K562 (cell line): ENCODE data around the gene FAM120B. TPM values are rescaled to one million over a fixed set of nuclear protein-coding genes. Genes with fewer than 3 reads are reported as not detected.

Source experiments
- ATAC-seq: fragments of 200-7000 bp; cut with Tn5 transposase; 3 replicates; pipeline ENCODE4 v1.9.1; 2020; ENCODE audit warnings: moderate library complexity
- BruUV-seq: library from RNA; stranded (reverse); fragments of 400-500 nt; replicated peaks from 2 replicates; lab custom pipeline; 2021; lab: Mats Ljungman, UMichigan
- CTCF ChIA-PET: fragments of 300-600 bp; formaldehyde crosslinking; extraction: SDS; loops from one replicate; lab custom pipeline; 2021; ENCODE audit warnings: low intra/inter-chr PET ratio; lab: Yijun Ruan, JAX
- POLR2A ChIA-PET: fragments of 300-600, 350-650 bp; sonication (Branson Sonifier 250); formaldehyde crosslinking; extraction: SDS; loops from one replicate; lab custom pipeline; 2021; ENCODE audit warnings: antibody characterized with exemption, inconsistent platforms; lab: Yijun Ruan, JAX
- DNase-seq, 4 experiments: peaks; one replicate each; pipeline versions ENCODE4 v3.0.0 to v3.0.0-alpha.2; 2011 to 2018; ENCODE audit warnings: low spot score in 3 of 4, mixed read lengths in 3 of 4; ENCODE audit errors: extremely low read depth in 1 of 4
- FAIRE-seq: peaks from 2 replicates; lab custom pipeline; 2011; peaks lifted over from hg19 to GRCh38; lab: Jason Lieb, UNC
- H2AFZ ChIP-seq: 2 replicates; pipeline ENCODE4 v1.6.0; 2011; ENCODE audit warnings: low read depth, low read length, control low read depth, inconsistent platforms
- H3K27ac ChIP-seq: fragments of 200-600 bp; 3 replicates; pipeline ENCODE4 v1.8.0; 2011; ENCODE audit warnings: low read depth, mild to moderate bottlenecking, control low read depth, inconsistent platforms, low read length, moderate library complexity, mixed read lengths; ENCODE audit errors: extremely low read depth
- H3K27me3 ChIP-seq, 2 experiments: fragments of 300-600 bp in 1 of 2; 2 replicates in 1 of 2; 3 replicates in 1 of 2; pipeline versions ENCODE4 v1.6.0 to v1.8.0; 2011; ENCODE audit warnings: inconsistent platforms in 2 of 2, low read length in 2 of 2, mild to moderate bottlenecking in 1 of 2, mixed read lengths in 1 of 2, moderate library complexity in 1 of 2; ENCODE audit not compliant: control insufficient read depth in 2 of 2, insufficient read depth in 2 of 2
- H3K36me3 ChIP-seq: fragments of 300-600 bp; 3 replicates; pipeline ENCODE4 v1.8.0; 2011; ENCODE audit warnings: mild to moderate bottlenecking, low read length, inconsistent platforms; ENCODE audit not compliant: control insufficient read depth, insufficient read depth
- H3K4me1 ChIP-seq, 2 experiments: fragments of 200-600 bp in 1 of 2; replicated peaks in 1 of 2; 2 replicates in 1 of 2; 3 replicates in 1 of 2; pipeline versions ENCODE4 v1.5.1 to v1.8.0; 2011; ENCODE audit warnings: inconsistent platforms in 2 of 2, low read length in 2 of 2, mild to moderate bottlenecking in 1 of 2, mixed read lengths in 1 of 2, moderate library complexity in 1 of 2; ENCODE audit not compliant: control insufficient read depth in 2 of 2, insufficient read depth in 2 of 2
- H3K4me2 ChIP-seq: 2 replicates; pipeline ENCODE4 v1.6.1; 2011; ENCODE audit warnings: low read length, control low read depth, inconsistent platforms, mixed read lengths; ENCODE audit not compliant: insufficient read depth
- H3K4me3 ChIP-seq: fragments of 200-600 bp; sonication (generic), shearing (Covaris generic); 2 replicates; pipeline ENCODE4 v1.5.1; 2016; ENCODE audit warnings: control low read depth, inconsistent platforms
- H3K79me2 ChIP-seq: fragments of 200-600 bp; 3 replicates; pipeline ENCODE4 v1.8.0; 2011; ENCODE audit warnings: low read length, inconsistent platforms; ENCODE audit not compliant: control insufficient read depth, insufficient read depth
- H3K9ac ChIP-seq, 2 experiments: 2 replicates each; pipeline versions ENCODE4 v1.6.0 to v1.6.1; 2011; ENCODE audit warnings: low read depth in 2 of 2, low read length in 2 of 2, control low read depth in 1 of 2, inconsistent platforms in 1 of 2, mild to moderate bottlenecking in 1 of 2, mixed read lengths in 1 of 2; ENCODE audit not compliant: insufficient read depth in 1 of 2
- H3K9me1 ChIP-seq: one replicate; pipeline ENCODE4 v1.6.0; 2011; ENCODE audit warnings: inconsistent platforms, mild to moderate bottlenecking, low read length, moderate library complexity; ENCODE audit not compliant: control insufficient read depth, insufficient read depth
- H3K9me3 ChIP-seq: replicated peaks from 2 replicates; pipeline ENCODE4 v1.5.1; 2011; ENCODE audit warnings: low read depth, low read length, inconsistent platforms; ENCODE audit not compliant: control insufficient read depth, insufficient read depth
- H4K20me1 ChIP-seq: replicated peaks from 2 replicates; pipeline ENCODE4 v1.6.1; 2011; ENCODE audit warnings: low read length, inconsistent platforms, mixed read lengths; ENCODE audit not compliant: control insufficient read depth, insufficient read depth
- BHLHE40 ChIP-seq: IDR thresholded peaks from 2 replicates; pipeline ENCODE4 v1.6.1; 2011; ENCODE audit warnings: low read length, improper control_type of control experiment
- GATA2 ChIP-seq: sonication (generic); formaldehyde crosslinking; IDR thresholded peaks from 2 replicates; pipeline ENCODE4 v1.4.0; 2020; ENCODE audit warnings: mild to moderate bottlenecking, missing genetic modification reagents
- GATAD2A ChIP-seq: fragments of 450-650 bp; IDR thresholded peaks from 2 replicates; pipeline ENCODE4 v1.6.1; 2017
- HDAC2 ChIP-seq: fragments of 450-650 bp; IDR thresholded peaks from 2 replicates; pipeline ENCODE4 v1.6.1; 2016; ENCODE audit warnings: mild to moderate bottlenecking
- HMGN3 ChIP-seq: IDR thresholded peaks from 2 replicates; pipeline ENCODE4 v1.6.1; 2011; ENCODE audit warnings: borderline replicate concordance, low read depth, mild to moderate bottlenecking, mixed read lengths, low read length; ENCODE audit not compliant: insufficient read length; ENCODE audit errors: extremely low read depth
- HNRNPLL ChIP-seq: fragments of 200-400 bp; formaldehyde crosslinking; IDR thresholded peaks from 2 replicates; pipeline ENCODE4 v1.6.1; 2017; ENCODE audit warnings: low read length, low read depth, mild to moderate bottlenecking; ENCODE audit not compliant: poor library complexity, severe bottlenecking
- MAZ ChIP-seq, 2 experiments: fragments of 450-650 bp in 1 of 2; sonication (generic) in 1 of 2; formaldehyde crosslinking; IDR thresholded peaks in 1 of 2; conservative IDR thresholded peaks in 1 of 2; 2 replicates each; pipeline versions ENCODE4 v1.4.0 to v1.5.0; 2020; ENCODE audit warnings: mild to moderate bottlenecking in 1 of 2, missing genetic modification reagents in 1 of 2
- MCM2 ChIP-seq: fragments of 450-650 bp; IDR thresholded peaks from 2 replicates; pipeline ENCODE4 v1.6.1; 2017; ENCODE audit warnings: low read depth, mild to moderate bottlenecking
- MYBL2 ChIP-seq, 2 experiments: fragments of 450-650 bp in 1 of 2; sonication (generic) in 1 of 2; formaldehyde crosslinking in 1 of 2; IDR thresholded peaks; 2 replicates each; pipeline versions ENCODE4 v1.6.1 to v1.8.1; 2017 to 2022; ENCODE audit warnings: borderline replicate concordance in 1 of 2, inconsistent platforms in 1 of 2, low read depth in 1 of 2, mild to moderate bottlenecking in 1 of 2, missing genetic modification reagents in 1 of 2, moderate library complexity in 1 of 2
- PPARD ChIP-seq: fragments of 250-450 bp; sonication (Bioruptor Pico); IDR thresholded peaks from 2 replicates; pipeline ENCODE4 v1.8.0; 2022; ENCODE audit warnings: inconsistent platforms, mild to moderate bottlenecking, moderate library complexity
- STAG1 ChIP-seq: sonication (generic); formaldehyde crosslinking; IDR thresholded peaks from 2 replicates; pipeline ENCODE4 v1.5.0; 2020; ENCODE audit warnings: missing genetic modification reagents, borderline replicate concordance
- TAF7 ChIP-seq: fragments of 450-650 bp; IDR thresholded peaks from 2 replicates; pipeline ENCODE4 v1.6.1; 2016; ENCODE audit warnings: missing genetic modification characterization, missing compliant biosample characterization
- ZBTB1 ChIP-seq: sonication (generic); formaldehyde crosslinking; IDR thresholded peaks from 2 replicates; pipeline ENCODE4 v1.8.1; 2023; ENCODE audit warnings: missing genetic modification reagents, low read depth, mild to moderate bottlenecking, borderline replicate concordance
- ZBTB17 ChIP-seq: fragments of 450-650 bp; formaldehyde crosslinking; IDR thresholded peaks from 2 replicates; pipeline ENCODE4 v1.4.0; 2020; ENCODE audit warnings: mild to moderate bottlenecking
- ZBTB7A ChIP-seq: IDR thresholded peaks from 2 replicates; pipeline ENCODE4 v1.6.1; 2011; ENCODE audit warnings: low read depth, mild to moderate bottlenecking, low read length, moderate library complexity, borderline replicate concordance; ENCODE audit not compliant: control insufficient read depth
- ZNF23 ChIP-seq: fragments of 250-450 bp; sonication (Bioruptor Pico); IDR thresholded peaks from 2 replicates; pipeline ENCODE4 v1.4.0; 2020; ENCODE audit warnings: mild to moderate bottlenecking
- ZNF668 ChIP-seq: fragments of 250-450 bp; sonication (Bioruptor Pico); IDR thresholded peaks from 2 replicates; pipeline ENCODE4 v1.8.0; 2022; ENCODE audit warnings: mild to moderate bottlenecking, inconsistent platforms
- ZNF717 ChIP-seq: fragments of 250-450 bp; sonication (Bioruptor Pico); IDR thresholded peaks from 2 replicates; pipeline ENCODE4 v1.5.0; 2021
- WGBS: fragments of 100-300 bp; shearing (Covaris generic); methylation state at CpG from one replicate; pipeline ENCODE4 v1.1.6; 2016; ENCODE audit warnings: low coverage, mixed read lengths; ENCODE audit not compliant: insufficient coverage; ENCODE audit errors: missing lambda C conversion rate; 5-methylcytosine and 5-hydroxymethylcytosine counted together
- in situ Hi-C: fragments of 300-500 bp; cut with MboI; formaldehyde crosslinking; loops from 4 replicates; pipeline ENCODE4 v1.15.0; 2018; ENCODE audit warnings: inconsistent platforms, mixed read lengths
- intact Hi-C: fragments of 100-400 bp; cut with micrococcal nuclease; formaldehyde crosslinking; loops from 2 replicates; pipeline ENCODE4 v1.14.2; 2022
- polyA plus RNA-seq, 8 experiments: library from polyadenylated mRNA; depleted of rRNA in 4 of 8; stranded (reverse) in 5 of 8; unstranded in 3 of 8; fragments of >200 nt; fragmentation: Nextera tagmentation in 2 of 8; fragmentation: Illumina TruSeq in 1 of 8; extraction: Ambion mirVana in 2 of 8; extraction: Trizol in 1 of 8; gene quantifications; 2 replicates each; pipeline versions ENCODE4 v1.2.1 to v1.2.3, GENCODE V29; 2011 to 2014; ENCODE audit warnings: inconsistent platforms in 1 of 8, missing spikeins in 1 of 8
- total RNA-seq, 7 experiments: library from RNA; depleted of rRNA in 6 of 7; stranded (reverse); fragments of >200 nt in 6 of 7; fragmentation: Illumina TruSeq in 2 of 7; extraction: Trizol in 2 of 7; gene quantifications; 2 replicates each; pipeline versions ENCODE4 v1.2.1 to v1.2.3, GENCODE V29; 2011 to 2021; ENCODE audit warnings: low replicate concordance in 1 of 7
- TF ChIP-seq, protein P1 (sequence below): IDR thresholded peaks from 2 replicates; pipeline ENCODE4 v1.6.1; 2011; ENCODE audit warnings: borderline replicate concordance, low read depth, mild to moderate bottlenecking, moderate library complexity, low read length; ENCODE audit not compliant: insufficient read depth, poor library complexity, severe bottlenecking
- TF ChIP-seq, protein P2 (sequence below): sonication (generic); formaldehyde crosslinking; IDR thresholded peaks from 2 replicates; pipeline ENCODE4 v1.8.0; 2022; ENCODE audit warnings: missing genetic modification reagents, mild to moderate bottlenecking, borderline replicate concordance

The FAM120B gene
- total and polyA plus RNA-seq, 9 of the 15 experiments (the other 6 are each of a cell fraction or from before 2014, with no cell fraction given), result 3.5 to 22.6 (median 14.7) TPM

DNA sequence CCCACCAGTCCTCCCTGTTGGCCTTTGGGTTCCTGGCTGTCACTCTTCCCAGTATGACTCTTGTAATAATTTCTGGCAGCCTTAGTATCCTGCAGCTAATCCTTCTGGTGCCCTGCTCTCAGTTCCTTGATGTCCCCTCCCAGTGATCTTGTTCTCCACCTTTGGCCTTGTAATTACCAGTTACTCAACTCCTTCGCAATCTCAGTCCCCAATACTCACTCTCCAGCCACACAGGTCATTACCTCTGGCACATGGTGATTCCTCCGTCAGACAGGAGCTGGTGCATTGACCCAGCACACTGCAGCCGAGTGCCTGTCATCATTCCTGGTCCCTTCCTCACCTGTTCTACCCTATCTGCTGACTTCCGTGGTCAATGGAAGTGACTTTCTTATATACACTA is 101.4 kb downstream of the FAM120B start:
- Histone ChIP-seq H3K36me3 (peaks cover 15% of the 10 kb centered on the region; the same call in 2 of the 3 replicates), H3K4me2 (no peak overlapping the region), H3K9ac (no peak overlapping the region), H2AFZ (no peak overlapping the region), H3K27ac (no peak overlapping the region), H3K9me3 (no peaks in the 10 kb centered on the region), H3K79me2 (no peaks in the 10 kb centered on the region), H3K9me1 (no peaks in the 10 kb centered on the region), H4K20me1 (no peaks in the 10 kb centered on the region), H3K4me3 (no peak overlapping the region), H3K4me1 (no peaks in the 10 kb centered on the region), H3K27me3 (no peaks in the 10 kb centered on the region; a peak in 1 of 5 replicates)
- 26% methylated on average over 4 of the region's 4 CpGs for WGBS
- in situ Hi-C loops, result no loop called here
- TF ChIP-seq, protein P1, sequence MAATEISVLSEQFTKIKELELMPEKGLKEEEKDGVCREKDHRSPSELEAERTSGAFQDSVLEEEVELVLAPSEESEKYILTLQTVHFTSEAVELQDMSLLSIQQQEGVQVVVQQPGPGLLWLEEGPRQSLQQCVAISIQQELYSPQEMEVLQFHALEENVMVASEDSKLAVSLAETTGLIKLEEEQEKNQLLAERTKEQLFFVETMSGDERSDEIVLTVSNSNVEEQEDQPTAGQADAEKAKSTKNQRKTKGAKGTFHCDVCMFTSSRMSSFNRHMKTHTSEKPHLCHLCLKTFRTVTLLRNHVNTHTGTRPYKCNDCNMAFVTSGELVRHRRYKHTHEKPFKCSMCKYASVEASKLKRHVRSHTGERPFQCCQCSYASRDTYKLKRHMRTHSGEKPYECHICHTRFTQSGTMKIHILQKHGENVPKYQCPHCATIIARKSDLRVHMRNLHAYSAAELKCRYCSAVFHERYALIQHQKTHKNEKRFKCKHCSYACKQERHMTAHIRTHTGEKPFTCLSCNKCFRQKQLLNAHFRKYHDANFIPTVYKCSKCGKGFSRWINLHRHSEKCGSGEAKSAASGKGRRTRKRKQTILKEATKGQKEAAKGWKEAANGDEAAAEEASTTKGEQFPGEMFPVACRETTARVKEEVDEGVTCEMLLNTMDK, result no peak
- no peak for TF ChIP-seq GATA2
- no peak for TF ChIP-seq ZNF668 (CRISPR knock-in tag)
- TF ChIP-seq ZBTB17 (CRISPR knock-in tag), result no peak
- no peak for TF ChIP-seq HMGN3
- no peak for TF ChIP-seq ZNF717 (CRISPR knock-in tag)
- no peak for TF ChIP-seq HDAC2
- TF ChIP-seq MAZ (CRISPR knock-in tag; conservative IDR thresholded peaks at IDR 0.05 in 1 of 2, IDR thresholded peaks at IDR 0.05 in 1 of 2), result no peak
- TF ChIP-seq BHLHE40, result no peak
- no peak for TF ChIP-seq ZBTB7A
- TF ChIP-seq MCM2, result no peak
- no peak for TF ChIP-seq MYBL2 (IDR thresholded peaks at IDR 0.05; ENCODE audit: low read depth)
- TF ChIP-seq MYBL2 (CRISPR knock-in tag; IDR thresholded peaks at IDR 0.05; ENCODE audit: borderline replicate concordance), result no peak
- TF ChIP-seq, protein P2, sequence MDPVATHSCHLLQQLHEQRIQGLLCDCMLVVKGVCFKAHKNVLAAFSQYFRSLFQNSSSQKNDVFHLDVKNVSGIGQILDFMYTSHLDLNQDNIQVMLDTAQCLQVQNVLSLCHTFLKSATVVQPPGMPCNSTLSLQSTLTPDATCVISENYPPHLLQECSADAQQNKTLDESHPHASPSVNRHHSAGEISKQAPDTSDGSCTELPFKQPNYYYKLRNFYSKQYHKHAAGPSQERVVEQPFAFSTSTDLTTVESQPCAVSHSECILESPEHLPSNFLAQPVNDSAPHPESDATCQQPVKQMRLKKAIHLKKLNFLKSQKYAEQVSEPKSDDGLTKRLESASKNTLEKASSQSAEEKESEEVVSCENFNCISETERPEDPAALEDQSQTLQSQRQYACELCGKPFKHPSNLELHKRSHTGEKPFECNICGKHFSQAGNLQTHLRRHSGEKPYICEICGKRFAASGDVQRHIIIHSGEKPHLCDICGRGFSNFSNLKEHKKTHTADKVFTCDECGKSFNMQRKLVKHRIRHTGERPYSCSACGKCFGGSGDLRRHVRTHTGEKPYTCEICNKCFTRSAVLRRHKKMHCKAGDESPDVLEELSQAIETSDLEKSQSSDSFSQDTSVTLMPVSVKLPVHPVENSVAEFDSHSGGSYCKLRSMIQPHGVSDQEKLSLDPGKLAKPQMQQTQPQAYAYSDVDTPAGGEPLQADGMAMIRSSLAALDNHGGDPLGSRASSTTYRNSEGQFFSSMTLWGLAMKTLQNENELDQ (CRISPR knock-in tag), result no peak
- TF ChIP-seq PPARD (CRISPR knock-in tag), result no peak
- no peak for TF ChIP-seq ZNF23 (CRISPR knock-in tag)
- no peak for TF ChIP-seq ZBTB1 (CRISPR knock-in tag)
- TF ChIP-seq GATAD2A, result no peak
- no peak for TF ChIP-seq STAG1 (CRISPR knock-in tag)
- TF ChIP-seq HNRNPLL, result no peak
- no peak for TF ChIP-seq TAF7 (tag)
- ATAC-seq (no peak; the same call in 2 of the 3 replicates), FAIRE-seq (no peak), DNase-seq (no peak)
- intact Hi-C loops, result no loop called here
- ChIA-PET POLR2A (no interaction called here), CTCF (no interaction called here)
- no TSS peak for BruUV-seq
